Measurements from ENCODE around the gene CYFIP2. TPM values are rescaled to one million over a fixed set of nuclear protein-coding genes. Genes with fewer than 3 reads are reported as not detected.
"Not testable (repeated sequence)": the region's sequence is repeated elsewhere in the genome, so short reads cannot be mapped to it uniquely, and the experiment has no call there.

Gene CYFIP2
- total and polyA plus RNA-seq, 2 of the 13 experiments (the other 11 are each of a cell fraction or from before 2014, with no cell fraction given), result 22.6 to 30.3 TPM

GRCh38 chr5:157415838-157416237 is 149.9 kb downstream of the CYFIP2 start (continued):
- TF ChIP-seq CEBPZ (IDR thresholded peaks at IDR 0.05; ENCODE audit: low read length) (no peak), PITX1 (CRISPR knock-in tag; IDR thresholded peaks at IDR 0.05) (no peak), ZNF691 (CRISPR knock-in tag; IDR thresholded peaks at IDR 0.05; ENCODE audit: borderline replicate concordance, low read depth) (no peak), JDP2 (CRISPR knock-in tag; IDR thresholded peaks at IDR 0.05; ENCODE audit: borderline replicate concordance) (no peak)

GRCh38 chr5:157419521-157419920 is 153.6 kb downstream of the CYFIP2 start:
- FAIRE-seq; ATAC-seq; intact Hi-C loops (cut with micrococcal nuclease; ENCODE audit: unreplicated experiment); H3K4me1 ChIP-seq (ENCODE audit: insufficient read depth, low read length); in situ Hi-C loops (cut with HindIII; ENCODE audit: extremely low pct_ligation_motif_present, low pct_unique_long_range_greater_than_20kb); H3K4me3 ChIP-seq (replicated peaks in 1 of 3; ENCODE audit: insufficient read depth in 1 of 3, low read depth in 2 of 3, low read length in 3 of 3); H3K36me3 ChIP-seq (replicated peaks in 1 of 2; ENCODE audit: control insufficient read depth in 1 of 2, insufficient read depth in 2 of 2, low read length in 2 of 2); H4K20me1 ChIP-seq (ENCODE audit: insufficient read depth, low read length); H3K79me2 ChIP-seq (ENCODE audit: insufficient read depth, low read length); CTCF ChIA-PET (ENCODE audit: low intra/inter-chr PET ratio, low total read pairs); H2AFZ ChIP-seq (ENCODE audit: low read length); H3K27ac ChIP-seq (ENCODE audit: extremely low read length, insufficient read depth, low read length); BruUV-seq (replicated peaks); H3K4me2 ChIP-seq (ENCODE audit: low read depth, low read length); POLR2A ChIA-PET; H3K27me3 ChIP-seq (ENCODE audit: control insufficient read depth in 1 of 2, insufficient read depth in 2 of 2, low read length in 2 of 2); H3K9ac ChIP-seq (ENCODE audit: insufficient read depth, low read depth, low read length); DNase-seq (ENCODE audit: low spot score); H3K9me3 ChIP-seq (ENCODE audit: low read length): not testable (repeated sequence)
- no CpG with 5 or more reads among the region's 30 CpGs for WGBS (ENCODE audit: low lambda C conversion rate)

GRCh38 chr5:157429920-157430319 is 164.0 kb downstream of the CYFIP2 start:
- H3K4me2 ChIP-seq (ENCODE audit: low read depth, low read length); H3K36me3 ChIP-seq (replicated peaks in 1 of 2; ENCODE audit: control insufficient read depth in 1 of 2, insufficient read depth in 2 of 2, low read length in 2 of 2); ATAC-seq; H2AFZ ChIP-seq (ENCODE audit: low read length); H3K9ac ChIP-seq (ENCODE audit: insufficient read depth, low read depth, low read length); H4K20me1 ChIP-seq (ENCODE audit: insufficient read depth, low read length); H3K79me2 ChIP-seq (ENCODE audit: insufficient read depth, low read length); H3K27me3 ChIP-seq (ENCODE audit: control insufficient read depth in 1 of 2, insufficient read depth in 2 of 2, low read length in 2 of 2); H3K4me1 ChIP-seq (ENCODE audit: insufficient read depth, low read length); POLR2A ChIA-PET; in situ Hi-C loops (cut with HindIII; ENCODE audit: extremely low pct_ligation_motif_present, low pct_unique_long_range_greater_than_20kb); H3K27ac ChIP-seq (ENCODE audit: extremely low read length, insufficient read depth, low read length); CTCF ChIA-PET (ENCODE audit: low intra/inter-chr PET ratio, low total read pairs); H3K9me3 ChIP-seq (ENCODE audit: low read length); BruUV-seq (replicated peaks); FAIRE-seq; H3K4me3 ChIP-seq (replicated peaks in 1 of 3; ENCODE audit: insufficient read depth in 1 of 3, low read depth in 2 of 3, low read length in 3 of 3); DNase-seq (ENCODE audit: low spot score): not testable (repeated sequence)
- WGBS (ENCODE audit: low lambda C conversion rate), result 24% methylated on average over 5 of the region's 5 CpGs
- intact Hi-C loops (cut with micrococcal nuclease; ENCODE audit: unreplicated experiment), result loop anchor here (2.0 to 10.0 kb wide), 2 partner anchors 47 to 285 kb away; no protein-coding TSS in a partner anchor
